OCI-LY1 (cell line): ENCODE data around the gene CNTN5.

Experiments
- H2AFZ ChIP-seq: fragments of 200-600 bp; sonication (generic), shearing (Covaris generic); 2 replicates; pipeline ENCODE4 v1.6.0; 2014; ENCODE audit warnings: antibody characterized with exemption, mild to moderate bottlenecking, low read length
- H3F3A ChIP-seq: fragments of 200-600 bp; sonication (generic), shearing (Covaris generic); 2 replicates; pipeline ENCODE4 v1.6.0; 2014; ENCODE audit warnings: mild to moderate bottlenecking, antibody characterized with exemption, low read length, moderate library complexity; ENCODE audit not compliant: insufficient read depth
- H3K27ac ChIP-seq: fragments of 200-600 bp; sonication (generic); 2 replicates; pipeline ENCODE4 v1.5.1; 2014; ENCODE audit warnings: low read length, mixed run types, mild to moderate bottlenecking, low read depth; ENCODE audit not compliant: poor library complexity, severe bottlenecking
- H3K27me3 ChIP-seq: fragments of 200-600 bp; sonication (generic); 2 replicates; pipeline ENCODE4 v1.6.0; 2014; ENCODE audit warnings: antibody characterized with exemption, mild to moderate bottlenecking, low read length, moderate library complexity; ENCODE audit not compliant: insufficient read depth
- H3K36me3 ChIP-seq: fragments of 200-600 bp; sonication (generic); 2 replicates; pipeline ENCODE4 v1.6.1; 2014; ENCODE audit warnings: mild to moderate bottlenecking, antibody characterized with exemption, low read length, moderate library complexity, mixed read lengths; ENCODE audit not compliant: insufficient read depth
- H3K4me1 ChIP-seq: fragments of 200-600 bp; sonication (generic); 2 replicates; pipeline ENCODE4 v1.5.1; 2014; ENCODE audit warnings: mild to moderate bottlenecking, low read length, moderate library complexity; ENCODE audit not compliant: insufficient read depth, severe bottlenecking
- H3K4me2 ChIP-seq: fragments of 200-600 bp; sonication (generic), shearing (Covaris generic); 2 replicates; pipeline ENCODE4 v1.6.1; 2014; ENCODE audit warnings: low read length
- H3K4me3 ChIP-seq: fragments of 200-600 bp; sonication (generic); 2 replicates; pipeline ENCODE4 v1.5.1; 2014; ENCODE audit warnings: low read length, low read depth, mild to moderate bottlenecking, mixed read lengths; ENCODE audit not compliant: poor library complexity, severe bottlenecking
- H3K79me2 ChIP-seq: fragments of 200-600 bp; shearing (Covaris generic); 2 replicates; pipeline ENCODE4 v1.6.1; 2016; ENCODE audit warnings: mixed run types, low read length, mixed read lengths; ENCODE audit not compliant: insufficient read depth
- H3K9ac ChIP-seq: fragments of 200-600 bp; sonication (generic), shearing (Covaris generic); 2 replicates; pipeline ENCODE4 v1.6.1; 2014; ENCODE audit warnings: mild to moderate bottlenecking, low read length, mixed read lengths
- H3K9me2 ChIP-seq: fragments of 200-600 bp; sonication (generic), shearing (Covaris generic); 2 replicates; pipeline ENCODE4 v1.6.1; 2014; ENCODE audit warnings: low read depth, mild to moderate bottlenecking, low read length, mixed read lengths
- H3K9me3 ChIP-seq: fragments of 200-600 bp; shearing (Covaris generic); 2 replicates; pipeline ENCODE4 v1.6.1; 2014; ENCODE audit warnings: low read length, mixed read lengths
- H4K20me1 ChIP-seq: fragments of 200-600 bp; sonication (generic), shearing (Covaris generic); 2 replicates; pipeline ENCODE4 v1.6.0; 2016; ENCODE audit warnings: mild to moderate bottlenecking, low read length; ENCODE audit not compliant: insufficient read depth
- CTCF ChIP-seq: fragments of 200-600 bp; sonication (generic), shearing (Covaris generic); IDR thresholded peaks from 2 replicates; pipeline ENCODE4 v1.5.1; 2017; ENCODE audit warnings: mild to moderate bottlenecking, antibody characterized with exemption, low read length, moderate library complexity, mixed read lengths
- EZH2 ChIP-seq: fragments of 200-600 bp; sonication (generic), shearing (Covaris generic); IDR thresholded peaks from 2 replicates; pipeline ENCODE4 v1.8.0; 2017; ENCODE audit warnings: borderline replicate concordance, mixed run types, mild to moderate bottlenecking, antibody characterized with exemption, low read length, moderate library complexity, mixed read lengths

Gene CNTN5

GRCh38 chr11:99461913-99462312 lies 441.2 kb downstream of the CNTN5 start:
- H3F3A ChIP-seq, result no peaks in the 10 kb centered on the region
- H3K27ac ChIP-seq, result no peak overlapping the region
- no peak overlapping the region for H2AFZ ChIP-seq
- no peak overlapping the region for H3K4me2 ChIP-seq
- H3K4me3 ChIP-seq, result no peak overlapping the region
- TF ChIP-seq EZH2 (no peak), CTCF (no peak)
- no peaks in the 10 kb centered on the region for H3K4me1 ChIP-seq
- H3K9ac ChIP-seq, result no peak overlapping the region
- no peaks in the 10 kb centered on the region for H3K79me2 ChIP-seq
- H3K9me3 ChIP-seq, result no peaks in the 10 kb centered on the region
- H3K36me3 ChIP-seq, result no peaks in the 10 kb centered on the region
- no peaks in the 10 kb centered on the region for H3K9me2 ChIP-seq
- no peaks in the 10 kb centered on the region for H3K27me3 ChIP-seq
- H4K20me1 ChIP-seq, result no peaks in the 10 kb centered on the region

DNA sequence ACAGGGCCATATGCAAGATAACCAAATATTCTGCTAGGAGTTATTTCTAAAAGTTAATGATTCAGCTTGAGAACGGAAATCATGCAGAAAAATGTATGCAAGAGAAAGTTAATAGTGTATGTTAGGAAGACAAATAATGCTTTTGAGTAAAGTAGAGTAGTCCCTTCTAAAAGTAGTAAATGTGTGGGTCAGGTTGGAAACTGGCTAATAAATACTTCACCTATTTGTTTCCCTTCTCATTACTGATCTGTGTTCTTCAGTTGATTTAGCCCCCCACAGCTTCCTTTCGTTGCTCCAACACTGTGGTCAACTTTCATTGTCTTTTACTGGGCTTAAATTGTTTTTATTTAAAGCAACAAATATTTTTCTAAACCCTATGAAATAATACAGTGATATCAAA lies 444.2 kb downstream of the CNTN5 start:
- Histone ChIP-seq H3K9me2 (no peaks in the 10 kb centered on the region), H3K36me3 (no peaks in the 10 kb centered on the region), H3K4me1 (no peaks in the 10 kb centered on the region), H3F3A (no peaks in the 10 kb centered on the region), H3K9ac (no peak overlapping the region), H2AFZ (no peak overlapping the region), H3K9me3 (no peaks in the 10 kb centered on the region), H3K27me3 (no peaks in the 10 kb centered on the region), H3K4me2 (no peak overlapping the region), H3K27ac (no peak overlapping the region), H4K20me1 (no peaks in the 10 kb centered on the region), H3K79me2 (no peaks in the 10 kb centered on the region), H3K4me3 (no peak overlapping the region)
- TF ChIP-seq EZH2 (no peak), CTCF (no peak)

DNA sequence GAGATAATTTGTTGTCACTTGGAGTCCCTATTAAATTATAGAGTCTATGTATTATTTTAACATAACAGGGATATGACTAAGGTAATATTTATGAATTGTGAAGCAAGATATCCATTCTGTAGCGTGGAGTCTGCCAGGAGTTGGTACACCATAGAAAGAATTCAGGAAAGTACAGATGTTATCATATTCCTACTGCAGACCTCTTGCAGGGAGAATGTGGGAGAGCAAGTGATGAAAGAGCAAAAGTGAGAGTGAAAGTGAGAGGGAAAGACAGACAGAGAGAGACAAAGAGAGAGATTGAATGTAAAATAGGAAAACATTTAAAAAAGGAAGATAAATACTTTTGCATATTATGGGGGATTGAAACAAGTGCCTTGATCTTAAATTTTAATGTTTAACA lies 468.8 kb downstream of the CNTN5 start:
- no peak overlapping the region for H3K4me3 ChIP-seq
- no peak overlapping the region for H3K4me2 ChIP-seq
- H3K27me3 ChIP-seq, result no peaks in the 10 kb centered on the region
- no peaks in the 10 kb centered on the region for H3K4me1 ChIP-seq
- H2AFZ ChIP-seq, result no peak overlapping the region
- no peaks in the 10 kb centered on the region for H4K20me1 ChIP-seq
- no peak for TF ChIP-seq CTCF
- no peak for TF ChIP-seq EZH2
- H3K27ac ChIP-seq, result no peak overlapping the region
- H3K9ac ChIP-seq, result no peak overlapping the region
- H3K9me3 ChIP-seq, result no peaks in the 10 kb centered on the region
- no peaks in the 10 kb centered on the region for H3K9me2 ChIP-seq
- H3F3A ChIP-seq, result no peaks in the 10 kb centered on the region
- no peaks in the 10 kb centered on the region for H3K36me3 ChIP-seq
- no peaks in the 10 kb centered on the region for H3K79me2 ChIP-seq
